GM21360 (cell line): ENCODE data around the gene RTN4RL1.
"Not testable (repeated sequence)": the region's sequence is repeated elsewhere in the genome, so short reads cannot be mapped to it uniquely, and the experiment has no call there.

Experiments
- ATAC-seq: cut with Tn5 transposase; IDR thresholded peaks from one replicate; pipeline ENCODE4 v1.9.1; 2021; ENCODE audit warnings: mild to moderate bottlenecking, moderate library complexity; ENCODE audit not compliant: unreplicated experiment

RTN4RL1 gene

DNA sequence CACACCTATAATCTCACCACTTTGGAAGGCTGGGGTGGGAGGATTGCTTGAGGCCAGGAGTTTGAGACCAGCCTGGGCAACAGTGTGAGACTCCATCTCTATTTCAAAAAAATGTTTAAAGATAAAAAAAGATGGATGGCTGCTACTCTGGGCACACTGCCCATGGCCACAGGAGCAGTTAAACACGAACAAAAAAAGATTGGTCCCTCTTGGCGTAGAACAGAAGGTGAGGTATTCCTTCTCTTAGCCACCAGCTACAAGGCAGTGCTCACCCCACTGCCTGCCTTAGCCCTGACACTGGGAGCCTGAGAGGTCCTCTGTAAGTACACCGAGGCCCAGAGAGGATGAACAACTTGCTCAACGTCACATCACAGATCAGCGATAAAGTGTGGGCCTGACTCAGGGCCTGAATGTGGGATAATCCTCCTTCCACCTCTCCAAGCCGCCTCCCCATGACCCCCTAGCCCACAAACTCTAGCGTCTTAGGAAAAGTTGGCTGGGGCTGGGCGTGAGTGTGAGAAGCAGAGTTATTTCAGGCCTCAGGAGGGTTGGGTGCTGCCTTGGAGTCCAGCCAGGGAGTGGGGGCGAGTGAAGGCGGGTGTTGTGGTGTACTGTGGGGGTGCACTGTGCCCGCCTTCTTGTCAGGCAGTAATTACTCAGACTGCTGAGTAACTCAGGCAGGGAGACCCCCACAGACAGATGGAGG, 2.5 kb upstream of the RTN4RL1 start:
- no peak for ATAC-seq

DNA sequence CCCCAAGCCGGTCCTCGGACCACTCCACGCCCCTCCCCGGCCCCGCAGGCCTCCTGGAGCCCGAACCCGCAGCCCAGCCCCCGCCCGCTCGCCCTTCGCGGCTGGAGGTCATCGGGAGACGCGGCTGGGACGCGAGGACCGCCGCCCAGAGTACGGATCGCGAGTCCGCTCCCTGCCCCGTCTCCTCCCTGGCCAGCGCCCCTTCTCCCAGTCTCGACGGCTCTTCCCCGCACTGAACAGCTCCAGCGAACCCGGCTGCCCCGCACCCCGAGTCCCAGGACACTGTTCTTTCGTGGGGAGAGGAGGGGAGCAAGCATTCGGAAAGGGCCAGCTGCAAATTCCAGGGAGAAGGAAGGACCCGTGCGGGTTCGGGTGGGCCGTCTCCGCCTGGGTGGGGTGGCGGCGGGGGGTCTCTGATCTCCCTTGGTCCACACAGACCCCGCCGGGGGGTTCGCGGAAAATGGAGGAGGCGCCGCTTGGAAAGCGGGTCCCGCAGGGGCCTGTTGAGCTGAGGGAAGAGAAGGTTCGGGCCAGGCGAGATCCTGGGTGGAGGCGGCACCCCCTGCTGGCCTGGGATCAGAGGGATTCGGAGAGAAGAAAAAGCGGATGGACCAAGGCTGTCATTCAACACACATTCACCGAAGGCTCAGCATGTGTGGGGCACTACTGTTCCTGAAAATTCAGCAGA, 632 bp upstream of the RTN4RL1 start:
- ATAC-seq = no peak

DNA sequence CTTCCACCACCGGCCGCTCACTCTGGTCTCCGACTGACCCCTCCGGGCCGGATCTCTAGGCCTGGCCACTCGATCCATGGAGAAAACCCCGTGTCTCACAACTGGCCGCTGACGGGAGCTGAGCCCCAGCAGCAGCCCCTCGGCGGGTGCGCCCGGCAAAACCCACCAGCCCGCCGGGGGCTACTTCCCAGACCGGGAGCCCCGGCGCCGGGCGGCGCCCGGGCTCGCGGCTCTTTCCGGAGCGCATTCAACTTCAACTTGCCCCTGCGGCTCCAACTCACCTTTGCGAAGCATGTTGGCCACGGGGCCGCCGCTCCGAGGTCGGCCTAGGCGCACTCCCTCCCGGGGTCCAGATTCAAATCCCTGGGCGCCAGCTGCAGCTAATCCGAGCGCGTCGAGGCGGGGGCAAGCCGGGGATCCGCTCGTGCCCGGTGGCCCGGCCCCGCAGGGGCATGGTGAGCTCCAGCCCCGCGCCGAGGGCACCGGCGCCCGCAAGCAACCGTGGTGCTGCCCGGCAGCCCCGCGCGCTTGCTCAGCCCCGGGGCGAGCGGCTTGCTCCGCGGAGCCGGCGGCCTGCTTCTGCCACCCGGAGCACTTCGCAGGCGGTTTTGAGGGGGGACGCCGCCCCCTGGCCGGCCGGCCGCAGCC, 438 bp downstream of the RTN4RL1 start:
- ATAC-seq = no peak

DNA sequence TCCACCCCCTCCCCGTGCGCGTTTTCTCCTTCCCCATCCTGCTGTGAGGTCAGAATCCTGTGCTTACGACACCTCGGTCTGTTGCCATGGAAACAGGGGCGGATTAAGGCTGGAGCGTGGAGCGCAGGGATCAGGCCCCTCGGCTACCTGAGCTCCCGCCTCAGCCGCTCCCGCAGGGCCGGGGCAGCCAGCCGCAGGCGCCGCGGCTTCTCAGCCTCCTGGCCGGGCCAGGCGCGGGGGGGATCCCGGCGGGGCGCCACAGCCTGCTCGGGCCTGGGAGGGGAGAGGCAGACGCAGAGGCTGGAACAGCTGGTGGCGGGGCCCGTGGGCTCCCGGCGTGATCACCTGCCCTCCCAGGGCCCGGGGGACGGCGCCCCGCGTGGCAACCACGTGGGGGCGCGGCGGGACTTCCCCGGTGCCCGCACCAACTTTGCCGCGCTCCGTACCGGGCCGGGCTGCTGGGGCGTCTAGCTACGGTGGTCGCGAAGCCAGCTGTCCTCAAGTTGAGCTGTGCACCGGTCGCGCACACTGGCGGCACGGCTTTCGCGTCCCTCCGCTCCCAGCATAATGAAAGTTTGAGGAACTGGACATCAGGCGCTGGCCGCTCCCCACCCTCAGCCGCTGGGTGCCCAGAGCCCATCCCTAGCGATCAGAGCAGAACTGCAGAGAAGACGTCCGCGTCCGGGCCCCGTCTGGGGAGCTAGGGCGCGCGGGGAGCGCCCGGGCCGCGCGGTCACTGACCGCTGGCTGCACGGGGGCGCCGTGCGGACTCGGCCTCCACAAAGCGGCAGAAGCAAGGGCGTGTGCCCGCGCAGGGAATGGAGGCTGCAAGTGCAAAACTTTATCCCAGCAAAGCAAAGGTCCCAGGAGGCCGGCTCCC, 1.2 kb downstream of the RTN4RL1 start:
- ATAC-seq = no peak

DNA sequence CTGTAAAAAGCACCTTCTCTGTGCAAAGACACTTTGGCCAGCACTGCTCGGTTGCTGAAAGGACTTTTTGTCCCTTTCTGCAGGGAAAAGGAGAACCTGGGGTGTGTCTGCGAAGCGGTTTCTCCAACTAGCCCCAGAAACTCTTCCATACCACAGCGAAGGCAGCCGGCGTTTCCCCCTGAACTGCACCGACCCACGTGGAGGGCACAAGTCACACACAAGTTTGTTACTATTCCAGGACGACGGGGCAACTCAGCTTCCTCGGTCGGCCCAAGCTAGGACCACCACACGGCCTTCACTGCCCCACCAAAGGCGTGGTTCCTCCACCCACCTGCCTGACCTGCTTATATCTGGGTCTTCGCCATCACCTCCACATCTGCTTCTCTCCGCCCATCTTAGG, 1.9 kb downstream of the RTN4RL1 start:
- ATAC-seq = no peak

DNA sequence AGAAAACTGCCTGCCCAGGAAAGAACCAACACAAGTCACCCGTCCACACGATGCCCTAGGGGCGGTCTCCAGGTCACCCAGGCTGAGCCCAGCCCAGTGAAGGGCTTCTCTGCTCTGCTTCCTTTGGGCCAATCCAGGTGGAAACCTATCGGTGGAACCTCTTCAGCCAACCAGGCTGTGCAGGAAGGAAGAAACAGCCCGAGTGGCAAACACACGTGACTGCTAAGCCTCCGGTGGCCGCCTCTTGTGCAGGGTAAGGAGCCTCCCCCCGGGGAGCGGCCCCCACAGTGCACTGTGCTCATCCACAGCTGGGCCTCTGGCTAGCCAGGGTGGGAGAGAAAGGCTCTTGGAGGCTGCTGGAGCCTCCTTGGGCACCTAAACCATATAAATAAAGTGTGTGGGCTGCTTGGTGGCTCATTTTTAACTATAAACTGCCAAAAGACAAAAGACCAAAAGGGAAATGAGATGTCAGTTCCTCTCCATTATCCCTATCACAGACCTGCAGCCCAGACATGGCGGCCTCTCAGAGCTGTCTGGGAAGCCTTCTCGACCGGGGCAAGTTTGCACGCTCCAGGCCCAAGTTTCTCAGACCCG, 2.4 kb downstream of the RTN4RL1 start:
- ATAC-seq = no peak

DNA sequence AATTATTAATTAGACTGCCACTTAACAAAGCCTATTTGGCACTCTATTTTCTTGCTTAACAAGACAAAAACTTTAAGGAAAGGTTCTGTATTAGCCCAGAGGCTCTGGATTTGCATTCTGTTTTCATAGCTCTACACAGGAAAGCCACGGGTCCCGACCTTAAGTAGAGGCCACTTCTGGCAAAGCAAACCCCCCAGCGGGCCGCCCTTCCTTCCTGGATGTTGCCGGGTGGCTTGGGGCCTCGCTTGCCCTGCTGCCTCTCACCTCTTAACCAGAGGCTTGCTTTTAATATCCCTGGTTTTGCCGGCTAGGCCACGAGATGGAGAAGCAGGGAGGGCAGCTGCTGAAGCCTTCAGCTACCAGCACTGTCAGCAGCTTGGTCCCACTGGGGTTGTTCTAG, 4.4 kb downstream of the RTN4RL1 start:
- ATAC-seq = no peak

DNA sequence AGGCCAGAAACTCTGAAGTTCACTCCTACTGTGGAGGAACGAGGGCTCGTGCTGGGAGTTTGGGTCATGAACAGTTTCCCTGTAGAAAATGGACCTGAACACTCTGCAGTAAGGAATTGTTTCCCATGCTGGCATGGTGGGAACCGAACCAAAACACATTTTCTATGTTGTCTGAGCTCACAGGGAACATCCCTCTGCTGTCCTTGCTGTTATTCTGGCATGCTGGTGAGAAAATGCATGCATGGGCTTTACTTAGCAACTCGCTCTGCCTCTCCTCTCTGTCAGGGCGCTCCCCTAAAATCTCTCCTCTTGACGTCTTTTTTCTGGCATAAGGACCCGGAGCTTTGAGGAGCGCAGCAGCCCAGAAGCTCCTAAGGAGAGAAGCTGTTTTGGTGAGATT, 5.4 kb downstream of the RTN4RL1 start:
- ATAC-seq = no peak

DNA sequence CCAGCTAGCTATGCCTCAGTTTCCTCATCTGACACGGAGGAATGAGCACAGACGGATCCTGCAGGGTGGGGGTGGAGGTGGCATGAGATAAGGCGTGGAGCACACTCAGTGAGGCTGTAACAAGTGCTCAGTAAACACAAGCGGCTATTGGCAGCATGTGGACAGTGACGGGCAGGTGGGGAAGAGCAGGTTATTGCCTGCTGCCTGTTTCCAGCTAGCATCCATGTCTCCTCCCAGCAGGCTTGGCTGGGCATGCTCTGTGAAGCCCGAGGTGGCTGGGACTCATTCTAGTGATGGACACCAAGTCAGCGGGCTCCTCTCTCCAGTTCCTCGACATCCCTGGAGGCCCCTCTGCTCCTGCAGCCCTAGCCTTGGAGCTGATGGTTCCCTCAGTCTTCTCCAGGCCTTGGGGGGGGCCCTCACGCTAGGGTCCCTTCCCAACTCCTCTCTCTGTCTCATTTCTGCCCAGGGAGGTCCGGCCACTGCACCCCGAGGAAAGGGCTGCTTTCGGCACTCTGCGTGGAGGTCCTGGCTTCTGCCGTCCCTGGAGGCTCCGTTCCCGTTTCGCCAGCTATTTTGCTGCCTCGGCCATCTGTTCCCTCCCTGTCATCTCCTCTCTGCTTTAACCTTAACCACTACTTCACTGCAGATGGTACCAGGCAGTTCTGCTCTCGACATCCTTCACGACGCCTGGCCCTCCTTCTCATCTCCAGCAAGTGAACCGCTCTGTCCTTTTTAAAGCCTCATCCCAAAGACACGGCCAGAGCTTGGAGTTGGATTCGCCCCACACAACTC, 6.2 kb downstream of the RTN4RL1 start:
- no peak for ATAC-seq

DNA sequence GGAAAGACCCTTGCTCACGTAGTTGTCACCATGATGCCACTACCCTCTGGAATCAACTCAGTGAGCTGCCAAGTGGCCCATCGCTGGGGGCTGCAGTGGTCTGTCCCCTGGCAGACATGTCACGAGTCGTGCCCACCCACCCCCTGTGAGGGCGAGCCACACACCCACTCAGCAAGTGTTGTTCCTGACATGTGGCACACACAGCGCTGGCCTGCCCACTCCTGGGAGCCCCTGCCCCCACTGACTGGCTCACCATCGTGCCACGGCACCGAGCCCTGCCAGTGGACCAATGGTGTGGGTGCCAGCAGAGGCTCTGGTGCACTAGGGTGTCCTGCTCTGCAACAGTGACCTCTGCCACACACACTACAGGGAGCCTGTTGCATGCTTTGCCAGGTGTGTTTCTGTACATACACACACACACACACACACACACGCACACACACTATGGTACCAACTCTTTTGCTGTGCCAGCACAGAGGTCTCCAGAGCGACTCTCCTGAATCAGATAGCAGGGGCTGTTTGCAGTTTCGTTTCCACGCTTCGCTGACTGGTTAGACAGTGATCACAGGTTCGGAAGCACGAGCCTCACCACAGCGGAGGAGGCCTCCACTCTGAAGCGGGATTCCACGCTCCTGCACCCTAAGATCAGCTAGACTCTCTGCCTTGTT, 7.7 kb downstream of the RTN4RL1 start:
- no peak for ATAC-seq

DNA sequence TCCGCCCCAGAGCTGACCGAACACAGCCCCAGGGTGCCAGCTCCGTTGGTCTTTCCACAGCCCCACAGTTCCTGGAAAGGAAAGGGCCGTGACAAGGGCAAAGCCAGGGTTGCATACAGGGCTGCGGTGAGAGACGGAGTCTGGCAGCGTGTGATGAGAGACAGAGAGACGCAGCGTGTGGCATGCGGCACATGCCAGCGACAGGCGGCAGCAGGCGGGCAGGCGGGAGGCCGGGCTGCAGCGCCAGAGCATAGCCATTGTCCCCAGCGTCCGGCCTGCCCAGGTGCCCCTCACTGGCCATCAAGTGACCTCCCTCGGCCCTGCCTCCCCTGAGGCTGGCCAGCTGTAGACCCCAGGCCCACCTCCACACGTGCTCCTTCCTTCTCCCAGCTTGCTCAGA, 8.6 kb downstream of the RTN4RL1 start:
- ATAC-seq = no peak

DNA sequence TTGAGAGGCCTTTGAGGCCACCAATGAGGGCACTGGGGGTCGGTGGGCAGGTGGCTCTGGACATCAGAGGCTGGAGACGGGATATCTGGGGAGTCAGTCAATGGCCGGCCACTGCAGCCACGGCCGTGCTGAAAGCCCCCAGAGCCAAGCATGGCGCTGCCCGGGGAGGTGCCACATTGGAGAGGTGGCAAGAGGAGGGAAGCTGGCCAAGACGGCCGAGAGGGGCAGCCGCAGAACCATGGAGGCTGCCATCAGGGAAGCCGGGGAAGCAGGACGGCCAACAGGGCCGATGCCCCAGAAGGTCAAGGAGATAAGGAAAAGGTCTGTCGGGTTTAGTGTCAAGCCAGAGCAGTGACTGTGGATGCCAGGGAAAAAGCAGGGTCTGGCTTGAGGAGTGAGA, 9.8 kb downstream of the RTN4RL1 start:
- ATAC-seq = no peak

DNA sequence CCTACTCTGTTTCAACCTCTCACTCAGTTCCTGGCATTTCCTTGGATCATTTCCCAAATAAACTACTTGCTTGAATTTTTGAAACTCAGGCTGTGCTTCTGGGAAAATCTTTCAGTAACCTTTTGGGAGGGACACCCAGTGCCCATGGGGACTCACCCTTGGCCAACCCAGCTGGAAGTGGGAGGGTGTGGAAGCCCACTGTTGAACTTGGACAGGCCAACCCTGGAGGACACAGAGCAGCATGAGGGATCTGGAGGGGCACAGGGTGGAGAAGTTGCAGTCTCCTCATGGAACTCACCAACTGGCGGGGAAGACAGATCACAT, 11.2 kb downstream of the RTN4RL1 start:
- no peak for ATAC-seq

DNA sequence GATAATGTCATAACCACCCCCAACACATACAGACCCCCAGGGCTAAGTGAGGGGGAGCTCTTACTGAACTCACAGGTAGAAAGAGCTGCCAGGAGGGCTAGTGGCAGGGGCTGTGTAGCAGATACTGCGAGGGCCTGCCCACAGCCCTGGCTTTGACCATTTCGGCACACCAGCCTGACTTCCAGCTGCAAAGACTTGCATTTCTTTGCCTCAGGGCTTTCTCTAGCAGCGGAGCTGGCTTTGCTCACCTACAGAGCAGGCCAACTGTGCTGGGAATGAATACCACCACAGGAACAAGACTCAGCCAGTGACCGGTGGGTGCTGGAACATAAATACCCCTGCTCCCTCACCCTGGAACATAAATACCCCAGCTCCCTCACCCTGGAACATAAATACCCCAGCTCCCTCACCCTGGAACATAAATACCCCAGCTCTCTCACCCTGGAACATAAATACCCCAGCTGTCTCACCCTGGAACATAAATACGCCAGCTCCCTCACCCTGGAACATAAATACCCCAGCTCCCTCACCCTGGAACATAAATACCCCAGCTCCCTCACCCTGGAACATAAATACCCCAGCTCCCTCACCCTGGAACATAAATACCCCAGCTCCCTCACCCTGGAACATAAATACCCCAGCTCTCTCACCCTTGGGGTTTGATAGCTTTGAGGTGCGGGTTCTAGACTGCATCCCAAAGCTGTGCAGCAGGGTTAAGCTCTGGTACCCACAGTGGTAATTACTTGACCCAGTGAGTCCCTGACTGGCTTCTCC, 11.7 kb downstream of the RTN4RL1 start:
- not testable (repeated sequence) for ATAC-seq

DNA sequence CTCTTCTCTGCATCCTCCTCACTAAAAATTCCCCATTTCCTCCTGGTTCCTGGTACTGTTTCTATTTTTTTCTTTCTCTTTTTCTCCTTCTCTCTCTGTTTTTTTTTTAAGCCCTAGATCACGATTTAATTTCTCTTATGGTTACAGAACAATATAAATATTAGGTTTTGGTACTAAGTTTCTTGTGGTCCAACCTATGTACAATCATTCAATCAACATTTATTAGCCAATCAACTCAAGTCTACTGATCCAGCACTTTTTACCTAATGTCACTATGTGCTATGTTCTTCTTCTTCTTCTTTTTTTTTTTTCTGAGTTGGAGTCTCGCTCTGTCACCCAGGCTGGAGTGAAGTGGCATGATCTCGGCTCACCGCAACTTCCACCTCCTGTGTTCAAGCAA, 12.6 kb downstream of the RTN4RL1 start:
- no peak for ATAC-seq

DNA sequence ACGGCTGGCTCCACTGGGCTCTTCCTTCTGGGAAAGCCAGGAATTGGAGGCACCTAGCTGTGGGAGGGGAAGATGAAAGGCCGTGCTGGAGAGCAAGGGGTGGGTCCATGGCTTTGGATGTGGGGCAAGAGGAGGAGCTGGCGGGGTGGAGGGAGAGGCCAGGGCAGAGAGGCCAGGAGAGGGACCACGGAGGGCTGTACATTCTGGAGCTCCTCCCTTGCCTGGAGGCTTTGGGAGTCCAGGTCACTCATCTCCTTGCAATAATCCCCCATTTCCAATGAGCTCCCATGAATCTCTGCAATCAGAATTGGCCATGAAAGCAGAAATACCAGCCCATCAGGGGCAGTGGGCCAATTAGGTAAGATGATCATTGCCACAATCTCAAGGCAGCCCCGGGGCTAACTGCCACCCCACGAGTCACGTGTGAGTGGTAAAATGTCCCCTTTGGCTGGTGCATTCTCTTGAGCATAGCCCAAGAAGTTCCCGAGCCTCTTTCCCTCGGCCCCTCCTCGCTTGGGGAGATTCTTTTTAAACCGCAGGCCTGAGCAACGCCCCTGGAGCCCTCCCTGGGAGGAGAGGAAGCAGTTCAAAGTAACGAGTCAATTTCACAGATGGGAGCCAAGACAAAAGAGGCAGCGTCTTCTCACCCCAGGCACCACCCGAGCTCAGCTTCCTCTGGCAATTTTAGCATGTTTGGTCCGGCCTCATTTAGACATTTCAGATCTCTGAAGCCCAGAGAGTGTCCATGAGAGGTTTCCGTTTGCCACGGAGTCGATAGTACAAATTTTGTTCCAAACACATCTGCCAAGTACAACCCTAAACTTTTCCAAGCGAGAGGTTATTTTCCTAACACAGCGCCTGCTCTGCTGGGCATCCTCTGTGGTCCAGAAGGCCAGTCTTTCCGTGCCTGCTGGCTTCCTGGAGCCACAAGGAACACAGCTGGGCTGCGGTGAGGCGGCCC, 13.4 kb downstream of the RTN4RL1 start:
- ATAC-seq = no peak

DNA sequence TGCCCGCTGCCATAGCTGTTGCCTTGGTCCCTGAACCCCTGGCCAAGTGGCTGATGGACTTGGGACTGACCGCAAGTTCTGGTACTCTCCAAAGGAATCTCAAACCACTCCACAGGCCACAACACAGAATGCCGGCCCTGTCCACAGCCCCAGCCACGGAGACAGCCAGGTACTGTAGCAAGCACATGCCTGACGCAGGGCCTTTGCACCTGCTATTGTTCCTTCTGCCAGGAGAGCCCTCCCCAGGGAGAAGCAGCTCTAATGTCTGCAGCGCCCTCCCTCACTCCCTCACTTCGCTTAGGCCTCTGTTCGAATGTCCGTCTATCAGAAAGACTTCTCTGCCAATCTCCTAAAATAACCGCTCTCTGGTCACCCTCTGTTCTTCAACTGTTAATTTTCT, 15.4 kb downstream of the RTN4RL1 start:
- ATAC-seq = no peak
